Stimulated activated CD4-positive, alpha-beta T cell treated with anti-CD3 and anti-CD28 coated beads, Interleukin-4, amount 100 ng/mL, for 4 hours (primary cell): ENCODE data around the gene MAPRE3.

Experiments
- DNase-seq, 2 experiments: peaks; one replicate each; pipeline ENCODE4 v3.0.0-alpha.2; 2020

MAPRE3 gene

DNA sequence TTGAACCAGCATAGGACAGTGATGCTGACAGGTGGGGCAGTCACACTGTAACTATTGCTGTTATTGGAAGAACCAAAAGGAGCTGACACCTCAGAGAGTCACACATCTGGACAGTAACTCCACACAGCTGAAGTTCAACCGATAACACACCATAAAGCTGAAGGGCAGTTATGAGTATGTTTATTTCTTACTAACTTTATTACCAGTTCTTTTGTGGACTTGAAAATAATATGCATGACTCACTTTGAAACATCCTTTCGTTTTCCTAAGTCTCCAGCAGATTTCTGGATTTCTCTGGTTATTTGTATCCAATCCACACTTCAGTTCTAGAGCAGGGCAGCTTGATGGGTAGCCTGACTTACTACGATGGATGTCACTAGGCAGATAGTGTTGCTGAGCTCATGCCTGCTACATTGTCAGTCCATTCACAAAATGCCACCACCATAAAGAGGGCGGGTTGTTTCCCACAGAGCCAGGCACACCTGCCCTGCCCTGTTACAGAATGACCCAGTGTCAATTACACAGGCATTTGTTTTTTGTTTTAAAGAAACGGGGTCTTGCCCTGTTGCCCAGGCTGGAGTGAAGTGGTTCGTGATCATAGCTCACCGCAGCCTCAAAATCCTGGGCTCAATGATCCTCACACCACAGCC, 72.7 kb downstream of the MAPRE3 start:
- no peak for DNase-seq

DNA sequence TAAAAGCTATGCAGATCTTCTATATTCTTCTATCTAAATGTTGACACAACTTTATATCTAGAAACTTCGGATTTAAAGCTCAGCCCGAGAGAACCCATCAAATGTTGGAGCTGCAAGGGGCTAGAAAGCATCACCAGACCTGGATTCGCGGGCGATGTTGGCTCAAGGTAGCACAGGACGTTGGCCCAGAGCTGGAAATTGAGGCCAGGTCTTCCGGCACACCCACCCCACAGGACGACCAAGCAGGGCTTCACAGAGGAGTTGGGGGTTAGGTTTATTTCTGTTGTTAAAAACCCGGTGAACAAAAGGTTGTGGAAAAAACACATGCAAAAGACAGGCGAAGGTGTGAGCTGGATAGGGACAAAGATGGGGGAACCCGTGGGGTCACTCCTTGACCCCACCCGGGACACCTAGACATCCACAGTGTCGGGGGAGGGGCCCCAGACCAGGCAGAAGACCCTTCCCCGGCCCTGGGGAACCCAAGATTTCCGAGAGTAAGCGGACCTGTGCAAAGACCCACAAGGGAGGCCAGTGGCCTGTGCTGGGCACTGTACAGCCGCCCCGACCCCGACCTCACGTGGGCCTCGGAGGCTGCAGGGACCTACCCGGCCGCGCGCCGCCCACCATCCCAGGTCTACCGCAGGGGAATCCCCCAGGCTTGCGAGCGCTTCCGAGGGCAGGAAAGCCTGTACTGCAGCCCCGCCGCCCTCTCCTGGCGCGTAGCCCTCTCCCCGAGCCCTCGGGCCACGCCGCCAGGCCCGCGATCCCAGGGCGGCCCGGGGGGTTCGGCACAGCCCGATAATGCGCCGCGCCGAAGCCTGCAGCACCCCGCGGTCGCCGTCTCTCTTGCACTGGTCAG, 79.2 kb downstream of the MAPRE3 start:
- peak; percentile 70 to 71 for DNase-seq

DNA sequence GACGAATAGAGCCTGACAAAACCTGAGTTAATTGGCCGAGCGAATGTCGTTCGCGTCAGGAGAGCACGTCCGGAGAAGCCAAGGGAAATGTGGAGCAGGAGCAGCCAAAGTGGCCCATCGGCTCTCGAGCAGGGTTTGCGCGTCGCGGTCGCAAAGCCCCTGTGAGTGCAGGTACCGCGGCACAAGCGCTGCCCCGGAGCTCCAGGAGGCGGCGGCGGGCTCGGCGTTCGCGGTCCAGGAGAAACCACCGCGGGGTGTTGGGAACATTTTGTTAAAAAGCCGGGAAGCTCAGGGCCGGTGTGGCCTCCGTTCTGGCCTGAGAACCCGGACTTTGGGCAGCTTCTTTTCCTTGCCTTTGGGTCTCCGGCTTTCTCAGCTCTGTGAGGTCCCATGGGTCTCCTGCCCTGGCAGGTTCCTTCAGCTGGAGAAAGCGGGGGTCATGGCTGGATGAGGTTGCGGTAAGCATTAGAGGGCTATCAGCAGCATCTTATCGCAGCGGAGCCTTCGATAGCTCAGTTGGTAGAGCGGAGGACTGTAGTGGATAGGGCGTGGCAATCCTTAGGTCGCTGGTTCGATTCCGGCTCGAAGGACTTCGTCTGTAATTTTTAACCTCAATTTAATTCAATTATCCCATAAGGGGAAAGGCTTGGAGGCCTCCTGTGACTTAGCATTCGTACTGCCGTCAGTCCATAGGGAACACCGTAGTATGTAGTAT, 80.0 kb downstream of the MAPRE3 start:
- DNase-seq, result peak; percentile 86 to 87

DNA sequence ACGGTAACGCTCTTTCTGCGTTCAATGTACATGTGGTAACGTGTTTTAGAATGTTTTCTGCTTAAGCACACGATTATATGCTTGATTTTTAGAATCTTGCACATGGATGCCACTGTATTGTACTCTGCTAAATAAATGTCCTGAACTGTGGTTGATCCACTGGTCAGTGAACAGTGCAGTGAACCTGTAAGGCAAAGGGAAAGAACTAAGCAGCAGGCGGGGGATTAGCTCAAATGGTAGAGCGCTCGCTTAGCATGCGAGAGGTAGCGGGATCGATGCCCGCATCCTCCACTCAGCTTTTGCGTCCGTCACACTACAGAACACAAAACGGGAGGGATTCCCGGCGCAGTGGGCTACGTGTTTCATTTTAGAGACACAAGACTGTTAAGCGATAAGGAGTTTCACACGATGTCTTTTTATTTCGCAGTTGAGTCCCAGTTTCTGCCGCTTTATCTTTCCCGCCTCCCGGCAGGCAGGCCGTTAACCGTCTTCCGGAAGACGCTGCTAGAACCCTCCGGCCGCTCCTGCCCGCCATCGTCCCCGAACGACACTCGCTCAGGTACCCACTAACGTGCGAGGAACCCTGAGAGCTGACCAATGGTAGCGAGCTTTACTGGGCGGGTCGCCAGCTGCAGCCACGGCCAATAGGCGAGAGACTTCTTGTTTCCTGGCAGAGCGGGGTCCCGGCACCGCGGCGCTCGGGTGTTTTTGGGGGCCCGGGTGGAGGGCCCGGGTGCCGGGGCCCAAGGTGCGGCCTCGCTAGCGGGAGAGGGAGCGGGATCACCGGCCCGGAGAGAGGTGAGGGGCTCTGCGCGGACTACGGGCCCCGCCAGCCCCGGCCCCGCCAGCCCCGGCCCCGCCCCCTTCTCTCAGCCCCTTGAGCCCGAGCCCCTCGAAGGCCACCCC, 80.8 kb downstream of the MAPRE3 start, which contains the start of gene AGBL5:
Gene AGBL5 (plus strand): TSS at position 673 of the 906 bp plus-strand sequence. CDS start 1,291 bp downstream, outside the sequence.
- DNase-seq, result peak; percentile 91 to 95

DNA sequence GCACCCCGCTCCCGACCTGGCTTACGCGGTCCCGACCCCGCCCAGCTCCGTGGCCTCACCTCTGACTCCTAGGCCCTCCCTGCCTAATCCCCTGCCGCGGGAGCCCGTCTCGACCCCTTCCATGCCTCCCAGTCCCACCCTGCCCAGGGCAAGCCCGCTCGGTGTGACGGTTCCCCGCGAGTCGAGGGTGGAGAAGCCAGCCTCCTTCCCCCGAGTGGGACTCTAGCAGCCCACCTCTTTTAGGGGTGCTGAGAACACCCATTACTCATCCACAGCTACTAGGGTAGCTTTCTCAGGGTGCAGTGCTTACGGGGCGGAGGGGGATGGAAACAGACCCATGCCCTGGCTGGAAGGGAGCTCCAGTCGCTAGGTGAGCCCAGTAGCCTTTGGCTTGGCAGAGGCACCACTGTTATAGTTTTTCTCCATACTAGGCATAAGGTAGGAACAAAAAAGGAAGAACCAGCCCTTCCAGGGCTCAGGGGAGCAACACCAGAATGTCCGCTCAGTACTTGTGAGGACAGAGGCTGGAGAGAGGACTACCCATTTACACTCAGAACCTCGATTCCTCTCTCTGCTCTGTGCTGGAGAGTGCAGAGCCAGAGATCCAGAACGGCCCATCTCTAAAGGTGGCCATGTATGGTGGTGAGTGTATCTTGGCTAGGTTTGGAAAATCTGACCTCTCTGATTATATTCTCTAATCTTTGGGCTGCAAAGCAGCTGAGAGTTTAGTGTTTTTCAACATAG, 81.6 kb downstream of the MAPRE3 start:
- no peak for DNase-seq

DNA sequence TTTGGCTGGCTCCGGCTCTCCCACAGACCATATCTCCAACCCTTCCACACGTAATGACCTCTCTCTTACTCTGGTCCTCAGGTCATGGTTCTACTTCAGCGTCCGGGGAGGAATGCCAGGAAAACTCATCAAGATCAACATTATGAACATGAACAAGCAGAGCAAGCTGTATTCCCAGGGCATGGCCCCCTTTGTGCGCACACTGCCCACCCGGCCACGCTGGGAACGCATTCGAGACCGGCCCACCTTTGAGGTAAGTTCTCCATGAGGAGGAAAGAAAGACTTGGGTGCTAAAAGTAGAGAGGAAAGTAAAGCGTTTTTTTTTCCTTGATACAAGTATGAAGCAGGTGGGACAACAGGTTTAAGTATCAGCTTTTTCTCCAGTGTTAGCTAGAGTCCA, 82.9 kb downstream of the MAPRE3 start:
- no peak for DNase-seq

DNA sequence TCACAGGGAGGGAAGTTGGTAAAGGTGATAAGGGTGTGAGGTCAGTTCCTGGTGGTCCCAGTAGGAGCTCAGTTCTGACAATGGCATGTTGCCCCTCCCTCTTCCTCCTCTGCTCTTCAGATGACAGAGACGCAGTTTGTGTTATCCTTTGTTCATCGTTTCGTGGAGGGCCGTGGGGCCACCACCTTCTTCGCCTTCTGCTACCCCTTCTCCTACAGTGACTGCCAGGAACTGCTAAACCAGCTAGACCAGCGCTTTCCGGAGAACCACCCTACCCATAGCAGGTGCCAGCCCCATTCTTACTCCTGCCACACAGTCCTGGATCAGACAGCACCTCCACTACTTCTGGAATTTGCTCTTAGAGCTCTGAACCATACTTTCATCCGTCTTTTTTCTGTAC, 83.3 kb downstream of the MAPRE3 start:
- DNase-seq, result no peak

DNA sequence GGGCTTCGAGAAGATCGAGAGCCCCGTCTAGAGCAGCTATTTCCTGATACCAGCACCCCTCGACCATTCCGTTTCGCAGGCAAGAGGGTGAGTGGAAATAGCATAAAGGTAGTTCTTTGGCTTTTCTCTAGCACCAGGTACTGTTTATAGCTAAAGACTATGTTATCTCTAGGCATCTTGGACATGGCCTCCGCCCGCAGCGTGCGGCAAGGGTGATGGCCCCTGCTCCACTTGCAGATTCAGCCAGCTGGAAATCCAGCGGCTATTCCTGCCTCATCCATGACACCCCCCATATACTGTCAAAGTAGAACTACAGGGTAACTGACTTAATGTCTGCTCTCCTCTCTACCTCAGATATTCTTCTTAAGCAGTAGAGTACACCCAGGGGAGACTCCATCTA, 84.3 kb downstream of the MAPRE3 start:
- no peak for DNase-seq

DNA sequence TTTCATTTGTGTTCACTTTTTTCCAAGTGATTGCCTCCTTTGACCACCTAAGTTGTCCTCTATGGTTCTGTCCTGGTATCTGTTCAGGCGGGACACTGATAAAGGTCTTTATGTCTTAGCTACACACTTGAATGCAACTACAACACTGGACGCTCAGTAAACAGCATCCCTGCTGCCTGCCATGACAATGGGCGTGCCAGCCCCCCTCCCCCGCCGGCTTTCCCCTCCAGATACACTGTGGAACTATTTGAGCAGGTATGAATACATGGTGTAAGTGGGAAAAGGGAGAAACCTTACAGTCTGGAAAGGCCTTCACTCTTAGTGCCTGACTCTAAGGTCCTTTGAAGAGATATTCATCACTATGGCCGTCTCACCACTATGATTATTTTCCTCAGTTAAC, 86.7 kb downstream of the MAPRE3 start:
- DNase-seq, result no peak

DNA sequence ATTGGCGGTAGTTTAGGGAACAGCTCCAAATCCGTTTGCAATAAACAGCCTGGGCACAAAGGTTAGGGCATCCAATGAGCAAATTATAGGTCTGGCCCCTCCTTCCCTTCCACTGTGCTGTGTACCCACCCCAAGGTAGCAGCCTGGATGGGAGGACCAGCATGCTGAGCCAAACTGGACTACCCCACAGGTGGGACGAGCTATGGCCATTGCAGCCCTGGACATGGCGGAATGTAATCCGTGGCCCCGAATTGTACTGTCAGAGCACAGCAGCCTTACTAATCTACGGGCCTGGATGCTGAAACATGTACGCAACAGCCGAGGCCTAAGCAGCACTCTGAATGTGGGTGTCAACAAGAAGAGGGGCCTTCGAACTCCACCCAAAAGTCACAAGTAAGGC, 87.8 kb downstream of the MAPRE3 start:
- DNase-seq, result no peak

DNA sequence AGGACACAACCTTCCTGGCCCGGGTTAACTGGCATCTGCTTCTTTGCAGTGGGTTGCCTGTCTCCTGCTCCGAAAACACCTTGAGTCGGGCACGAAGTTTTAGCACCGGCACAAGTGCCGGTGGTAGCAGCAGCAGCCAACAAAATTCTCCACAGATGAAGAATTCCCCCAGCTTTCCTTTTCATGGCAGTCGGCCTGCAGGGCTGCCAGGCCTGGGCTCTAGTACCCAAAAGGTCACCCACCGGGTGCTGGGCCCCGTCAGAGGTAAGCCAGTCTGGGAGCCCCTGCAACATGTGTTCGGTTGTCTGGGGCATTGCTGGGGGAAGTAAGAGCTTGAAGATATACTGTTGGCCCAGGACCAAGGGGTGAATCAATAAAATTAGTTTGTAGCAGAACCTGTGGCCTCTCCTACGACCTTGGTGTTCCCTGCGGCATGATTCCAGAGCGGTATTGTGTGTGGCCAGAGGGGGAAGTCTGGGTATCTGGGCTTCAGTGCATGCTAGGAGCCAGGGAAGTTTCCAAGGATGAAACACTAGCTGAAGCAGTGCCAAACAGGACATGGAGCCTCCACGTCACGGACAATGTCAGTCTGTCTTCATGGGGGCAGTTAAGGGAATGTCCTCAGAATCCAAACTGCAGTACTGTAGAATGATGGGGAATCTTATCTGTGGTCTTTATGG, 88.8 kb downstream of the MAPRE3 start:
- no peak for DNase-seq

DNA sequence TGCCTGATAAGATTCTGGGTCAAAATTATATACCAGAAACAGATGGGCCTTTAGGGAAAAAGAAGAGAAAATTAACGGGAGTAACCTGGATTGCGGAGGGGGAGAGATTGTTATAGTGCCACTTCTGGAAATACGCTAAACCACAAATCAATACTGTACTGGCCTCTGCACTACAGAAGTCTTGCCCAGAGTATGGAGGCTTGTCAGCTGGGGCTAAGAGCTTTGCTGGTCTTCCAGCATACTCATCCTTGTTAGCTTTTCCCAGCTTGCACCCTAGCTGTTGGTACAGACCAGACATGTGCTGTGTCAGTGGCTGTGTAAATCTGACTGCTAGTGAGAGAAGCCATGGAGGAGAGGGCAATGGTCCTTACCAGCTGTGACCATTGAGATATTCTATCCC, 89.9 kb downstream of the MAPRE3 start:
- DNase-seq, result no peak

DNA sequence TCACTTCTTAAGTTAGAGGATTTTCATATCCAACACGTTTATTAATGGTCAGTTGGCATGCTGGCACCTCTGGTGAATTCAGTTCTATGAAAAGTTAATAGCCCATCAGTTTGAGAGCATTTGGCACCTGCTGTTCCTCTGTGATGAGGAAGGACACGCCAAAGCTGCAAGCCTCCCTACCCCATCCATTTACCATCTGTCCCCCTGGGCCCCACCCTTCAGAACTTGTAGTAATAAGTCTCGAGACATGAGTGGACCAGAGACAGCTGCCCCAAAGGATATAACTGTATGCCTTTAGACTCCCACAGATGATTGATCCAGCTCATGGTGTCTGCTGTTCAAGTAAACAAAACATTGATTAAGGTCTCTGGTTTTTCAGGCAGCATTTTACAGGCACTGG, 94.7 kb downstream of the MAPRE3 start:
- DNase-seq, result no peak

DNA sequence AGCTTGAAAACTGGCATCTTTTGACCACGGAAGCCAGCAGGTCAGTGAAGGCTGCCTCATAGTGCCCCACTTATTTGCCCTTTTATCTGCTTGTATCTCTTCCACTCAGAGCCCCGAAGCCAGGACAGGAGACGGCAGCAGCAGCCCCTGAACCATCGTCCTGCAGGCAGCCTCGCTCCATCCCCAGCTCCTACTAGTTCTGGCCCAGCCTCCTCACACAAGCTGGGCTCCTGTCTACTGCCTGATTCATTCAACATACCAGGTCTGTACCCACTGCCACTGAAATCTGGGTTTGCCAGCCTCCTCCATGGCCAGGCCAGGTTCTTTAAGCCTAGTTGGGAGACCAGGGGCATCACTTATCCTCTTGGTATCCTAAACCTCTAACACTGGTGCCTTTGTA, 96.9 kb downstream of the MAPRE3 start:
- DNase-seq, result no peak

DNA sequence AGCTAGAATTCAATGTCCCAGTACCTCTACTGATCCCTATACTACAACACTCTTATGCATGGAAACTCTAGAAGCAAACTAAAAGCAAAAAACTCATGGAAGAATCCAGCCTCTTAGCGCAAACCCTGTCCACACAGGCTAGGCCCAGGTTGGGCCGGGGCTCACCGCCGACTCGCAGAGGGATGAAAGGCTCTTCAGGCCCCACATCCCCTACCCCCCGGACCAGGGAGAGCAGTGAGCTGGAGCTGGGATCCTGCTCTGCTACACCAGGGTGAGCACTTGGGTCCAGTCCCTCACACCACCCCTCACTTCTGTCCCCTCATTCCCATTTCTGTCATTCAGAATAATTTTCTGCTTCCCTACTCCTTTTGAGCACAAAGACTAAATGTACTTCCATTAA, 99.0 kb downstream of the MAPRE3 start:
- DNase-seq, result no peak

DNA sequence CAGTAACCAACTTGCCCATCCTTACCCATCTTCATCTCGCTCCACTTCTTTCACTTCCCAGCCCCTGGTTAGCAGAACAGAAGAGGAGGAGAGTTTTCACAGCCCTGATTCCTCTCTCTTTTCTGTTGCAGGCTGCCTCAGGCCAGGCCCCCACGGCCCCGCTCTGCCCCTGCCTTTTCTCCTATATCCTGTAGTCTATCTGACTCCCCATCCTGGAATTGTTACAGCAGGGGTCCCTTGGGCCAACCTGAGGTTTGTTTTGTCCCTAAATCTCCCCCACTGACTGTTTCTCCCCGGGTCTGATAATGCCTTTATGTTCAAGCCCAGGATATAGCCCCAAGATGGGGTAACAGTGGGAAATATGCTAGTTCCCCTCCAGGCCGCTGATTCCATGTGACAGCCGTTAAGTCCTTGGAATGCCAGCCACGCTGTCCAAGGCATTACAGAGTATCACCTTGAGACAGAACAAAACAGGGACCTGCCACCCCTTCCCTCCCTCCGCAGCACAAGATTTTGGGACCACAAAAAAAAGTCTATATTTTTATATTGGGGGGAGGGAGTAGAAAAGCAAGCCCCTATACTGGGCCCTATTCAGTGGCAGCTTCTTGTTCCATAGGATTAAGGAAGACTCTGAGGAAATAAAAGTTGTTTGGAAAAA, 99.7 kb downstream of the MAPRE3 start:
- no peak for DNase-seq

DNA sequence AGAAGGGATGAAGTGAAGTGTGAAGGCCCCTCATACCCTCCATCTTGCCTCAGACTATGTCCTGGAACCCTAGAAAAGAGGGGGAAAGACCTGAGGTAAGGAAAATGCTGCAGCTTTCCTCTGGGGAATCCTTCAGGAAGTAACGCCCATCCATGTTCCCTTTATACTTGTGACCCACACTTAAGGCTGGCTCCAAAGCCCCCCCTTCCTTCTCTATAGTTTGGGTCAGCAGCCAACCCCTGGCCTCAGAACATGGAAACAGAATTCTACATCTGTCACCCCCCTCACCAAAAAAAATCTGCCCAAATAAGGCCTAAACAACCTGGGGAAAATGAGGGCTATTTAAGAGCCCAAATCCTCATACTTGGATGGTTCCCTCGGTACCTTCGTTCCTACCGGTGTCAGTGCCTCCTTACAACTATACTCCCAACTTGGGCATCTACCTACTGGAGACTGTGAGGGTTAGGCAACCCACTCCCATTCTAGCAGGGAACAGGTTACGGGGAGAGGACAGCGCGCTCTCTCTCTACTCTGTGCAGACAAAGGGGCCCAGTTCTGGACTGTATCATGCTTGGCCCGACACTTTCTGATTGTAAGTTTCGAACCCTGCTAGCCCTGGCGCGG, 100.3 kb downstream of the MAPRE3 start:
- DNase-seq, result no peak

DNA sequence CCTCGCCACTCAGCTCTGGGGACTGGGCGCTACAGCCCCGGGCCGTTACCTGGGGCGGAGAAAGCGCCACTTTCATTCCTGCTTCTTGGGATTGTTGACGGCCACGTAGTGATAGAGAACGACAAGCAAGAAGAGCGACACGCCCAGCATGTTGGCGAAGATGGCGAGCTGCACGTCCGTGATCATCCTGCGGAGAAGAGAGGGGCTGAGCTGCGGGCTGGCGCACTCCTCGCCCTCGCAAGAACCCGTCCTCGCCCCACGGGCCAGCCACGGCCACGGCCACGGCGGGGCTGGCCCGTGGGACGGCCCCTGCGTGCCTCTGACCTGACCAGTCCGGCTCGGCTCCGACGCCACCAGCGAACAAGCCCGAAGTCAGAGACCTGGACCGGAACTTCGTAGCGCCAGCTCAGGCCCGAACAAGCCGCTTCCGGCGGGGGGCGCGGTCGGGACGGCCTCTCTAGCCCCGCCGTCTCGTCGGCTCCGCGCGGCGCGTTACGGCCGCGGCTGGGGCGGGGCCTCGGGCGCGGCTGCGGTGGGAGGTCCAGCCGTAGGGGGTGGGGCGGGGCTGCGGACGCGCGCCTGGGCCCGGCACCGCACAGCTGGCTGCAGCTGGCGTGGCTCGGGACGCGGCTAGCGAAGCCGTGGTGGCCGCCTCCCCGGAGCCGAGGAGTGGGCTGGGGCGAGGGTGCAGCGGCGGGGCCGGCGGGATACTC, 101.0 kb downstream of the MAPRE3 start, which contains the start of gene OST4:
Gene OST4 (minus strand): TSS at position 378 of the 713 bp plus-strand sequence.
- DNase-seq, result peak; percentile 87 to 91
